GM19238 (cell line): ENCODE measurements around the gene ACOT11.
"Not testable (repeated sequence)": the region's sequence is repeated elsewhere in the genome, so short reads cannot be mapped to it uniquely, and the experiment has no call there.

Source experiments
- DNase-seq: peaks from one replicate; pipeline ENCODE4 v3.0.0; 2011; ENCODE audit warnings: low spot score; ENCODE audit not compliant: insufficient read length

Gene ACOT11

DNA sequence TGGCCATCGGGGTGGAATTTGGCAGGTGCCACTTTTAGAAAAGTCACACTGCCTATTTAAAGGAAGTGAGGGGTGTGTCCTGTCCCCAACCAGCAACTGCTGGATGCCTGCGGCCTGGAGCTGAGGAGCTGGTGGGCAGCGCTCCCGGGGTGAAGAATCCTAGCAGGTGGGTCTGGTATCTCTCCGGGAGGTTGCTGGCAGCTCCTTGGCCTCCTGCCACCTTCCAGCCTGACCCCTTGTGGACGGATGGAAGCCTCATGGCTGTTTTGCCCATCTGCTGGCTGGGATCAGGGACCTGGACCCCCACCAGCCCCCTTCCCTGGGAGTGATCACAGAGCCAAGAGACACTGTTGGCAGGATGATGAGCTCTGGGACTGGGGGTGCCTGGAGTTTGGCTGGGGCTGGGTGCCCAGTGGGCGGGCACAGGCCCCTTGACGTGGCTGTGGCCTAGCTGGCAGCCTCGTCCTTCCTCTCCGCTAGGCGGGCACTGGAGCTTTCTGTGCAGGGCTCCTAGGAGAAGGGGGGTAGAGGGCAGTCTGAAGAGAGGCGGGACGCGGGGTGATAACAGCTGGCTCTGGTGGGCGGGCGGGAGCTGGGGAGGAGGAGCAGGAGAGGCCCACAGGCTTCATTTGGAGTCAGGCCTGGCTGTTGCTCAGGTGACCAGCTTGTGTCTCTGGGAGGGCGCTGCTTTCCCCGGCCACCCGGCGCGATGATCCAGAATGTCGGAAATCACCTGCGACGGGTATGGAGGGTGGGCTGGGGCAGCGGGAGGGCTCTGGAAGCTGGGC lies at the start of gene ACOT11:
ACOT11 (plus strand) TSS at position 628 of the 788 bp plus-strand sequence; CDS start at position 710, 82 bp downstream.
- DNase-seq = no peak

DNA sequence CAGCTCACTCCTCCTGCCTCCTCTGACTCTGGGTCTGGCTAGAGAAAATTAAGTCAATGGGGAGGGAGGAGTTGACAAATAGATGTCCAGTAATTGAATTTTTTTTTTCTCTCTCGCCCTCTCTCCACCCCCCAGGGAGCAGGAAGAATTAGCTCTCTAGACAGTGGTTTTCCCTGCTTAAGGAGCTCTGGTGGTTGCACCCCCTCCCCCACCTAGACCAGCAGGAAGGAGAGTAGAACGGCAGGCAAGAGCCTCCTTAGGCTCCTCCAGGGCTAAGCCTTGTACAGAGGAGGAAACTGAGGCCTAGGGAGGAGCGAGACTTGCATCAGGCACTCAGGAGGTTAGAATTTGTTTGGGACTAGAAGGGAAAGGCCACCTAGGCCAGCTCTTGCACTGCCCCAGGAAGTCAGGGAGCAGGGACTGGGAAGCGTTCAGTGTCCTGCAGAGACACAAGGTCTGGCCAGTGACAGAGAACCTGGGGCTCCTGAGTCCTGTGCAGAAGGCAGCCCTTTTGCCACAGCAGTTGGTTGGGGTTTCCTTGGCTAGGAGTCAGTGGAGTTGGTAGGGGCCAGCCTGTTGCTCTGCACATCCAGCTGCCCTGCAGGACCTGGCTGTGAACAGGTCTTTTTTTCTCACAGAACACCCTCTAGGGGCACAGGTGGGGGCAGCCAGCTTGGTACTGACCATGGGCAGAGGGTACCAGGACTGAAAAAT lies 49.5 kb upstream of the ACOT11 start:
- DNase-seq = no peak

GRCh38 chr1:54499097-54499359 lies 49.0 kb upstream of the ACOT11 start:
- DNase-seq = no peak

DNA sequence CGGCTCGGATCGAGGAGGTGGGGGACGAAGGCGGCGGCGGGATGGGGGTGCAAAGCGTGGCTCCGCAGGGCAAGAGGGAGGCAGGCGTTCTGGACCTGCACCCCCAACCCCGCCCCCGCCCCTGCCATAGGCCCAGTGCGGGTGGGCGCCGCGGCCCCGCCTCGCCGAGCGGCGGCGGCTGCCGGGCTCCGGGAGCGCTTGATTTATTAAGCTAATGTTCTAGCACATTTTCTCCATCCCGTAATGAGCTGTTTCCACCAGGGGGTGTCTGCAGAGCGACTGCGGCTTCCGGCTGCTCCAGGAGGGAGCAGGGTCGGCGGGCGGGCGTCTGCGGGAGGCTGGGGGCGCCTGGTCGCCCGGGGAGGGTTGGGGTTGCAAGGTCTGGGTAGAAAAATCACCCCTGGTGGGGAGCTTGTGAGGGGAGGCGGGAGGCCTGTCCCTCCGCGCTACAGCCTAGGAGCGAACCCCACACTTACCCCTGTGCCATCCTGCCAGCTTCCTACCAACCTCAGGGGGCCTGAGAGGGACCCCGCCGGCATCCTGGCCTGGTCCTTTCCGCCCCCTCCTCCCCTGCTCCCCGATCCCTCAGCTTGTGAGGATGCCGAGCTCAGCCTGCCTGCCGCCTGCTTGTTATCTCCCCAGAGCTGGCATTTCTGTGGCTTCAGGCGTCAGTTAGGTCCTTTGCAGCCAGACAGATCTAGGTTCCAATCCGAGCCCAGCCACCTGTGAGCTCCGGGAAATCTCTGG lies 48.5 kb upstream of the ACOT11 start:
- no peak for DNase-seq

GRCh38 chr1:54500107-54500431 lies 48.0 kb upstream of the ACOT11 start:
- DNase-seq = no peak

DNA sequence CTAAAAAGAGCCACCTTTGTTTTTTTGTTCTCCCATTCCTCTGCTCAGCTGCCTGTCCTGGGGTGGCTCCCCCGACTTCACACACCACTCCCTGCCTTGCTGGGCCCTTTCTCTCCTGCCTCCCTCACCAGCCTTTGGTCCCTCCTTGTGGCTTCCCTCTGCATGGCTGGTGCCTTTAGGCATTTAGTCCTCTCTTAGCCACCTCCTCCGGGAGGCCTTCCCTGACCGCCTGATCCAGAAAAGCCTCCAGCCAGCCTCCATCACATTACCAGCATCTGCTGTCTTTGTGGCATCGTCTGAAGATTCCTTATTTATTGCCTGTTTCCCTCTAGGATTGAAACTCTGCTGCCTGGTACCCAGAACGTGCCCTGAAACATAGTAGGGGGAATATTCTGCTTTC lies 46.2 kb upstream of the ACOT11 start:
- DNase-seq = no peak

- DNase-seq = no peak
These were observed 45.7 kb upstream of the ACOT11 start for GRCh38 chr1:54502342-54502741.

- DNase-seq = no peak
These were observed 41.4 kb upstream of the ACOT11 start for GRCh38 chr1:54506594-54506993.

GRCh38 chr1:54507033-54507870 lies 40.8 kb upstream of the ACOT11 start:
- DNase-seq = no peak

GRCh38 chr1:54510715-54511270 lies 37.2 kb upstream of the ACOT11 start:
- no peak for DNase-seq

GRCh38 chr1:54513921-54514580 lies 34.0 kb upstream of the ACOT11 start:
- DNase-seq = not testable (repeated sequence)

GRCh38 chr1:54516249-54516920 lies 31.6 kb upstream of the ACOT11 start:
- no peak for DNase-seq

DNA sequence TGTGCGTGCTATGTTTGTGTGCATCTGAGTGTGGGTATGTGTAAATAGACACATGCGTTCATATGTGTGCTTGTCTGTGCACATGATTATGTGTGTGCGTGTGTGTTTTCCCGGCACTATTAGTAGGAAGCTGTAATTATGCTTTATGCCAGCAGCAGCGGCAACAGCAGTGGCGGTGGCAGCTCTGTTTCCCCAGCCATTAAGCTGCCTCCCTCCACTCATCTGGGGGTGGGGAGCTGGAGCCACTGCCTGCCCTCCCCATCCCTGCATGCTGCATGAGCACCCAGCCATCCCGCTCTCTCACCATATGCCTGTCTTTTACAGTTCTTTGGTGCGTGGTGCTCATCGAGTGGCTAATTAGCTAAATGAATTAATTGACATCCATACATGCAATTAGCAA lies 30.5 kb upstream of the ACOT11 start:
- DNase-seq = no peak

GRCh38 chr1:54518489-54518888 lies 29.5 kb upstream of the ACOT11 start:
- no peak for DNase-seq

DNA sequence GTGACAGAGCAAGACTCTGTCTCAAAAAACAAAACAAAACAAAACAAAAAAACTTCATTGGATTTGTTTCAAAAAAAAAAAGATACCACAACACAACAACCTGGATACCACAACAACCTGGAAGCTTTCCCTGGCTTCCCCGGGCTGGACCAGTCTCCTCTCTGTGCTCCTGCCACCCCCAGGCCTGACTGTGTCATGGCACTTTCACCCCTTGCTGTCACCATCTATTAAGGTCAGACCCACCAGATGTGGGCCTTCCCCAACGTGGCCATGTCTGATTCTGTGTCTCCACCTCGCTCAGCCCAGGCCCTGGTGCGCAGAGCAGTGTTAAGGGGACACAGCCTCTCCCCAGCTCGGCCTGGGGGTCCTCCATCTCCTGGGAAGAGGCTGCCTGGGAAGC lies 28.3 kb upstream of the ACOT11 start:
- no peak for DNase-seq

DNA sequence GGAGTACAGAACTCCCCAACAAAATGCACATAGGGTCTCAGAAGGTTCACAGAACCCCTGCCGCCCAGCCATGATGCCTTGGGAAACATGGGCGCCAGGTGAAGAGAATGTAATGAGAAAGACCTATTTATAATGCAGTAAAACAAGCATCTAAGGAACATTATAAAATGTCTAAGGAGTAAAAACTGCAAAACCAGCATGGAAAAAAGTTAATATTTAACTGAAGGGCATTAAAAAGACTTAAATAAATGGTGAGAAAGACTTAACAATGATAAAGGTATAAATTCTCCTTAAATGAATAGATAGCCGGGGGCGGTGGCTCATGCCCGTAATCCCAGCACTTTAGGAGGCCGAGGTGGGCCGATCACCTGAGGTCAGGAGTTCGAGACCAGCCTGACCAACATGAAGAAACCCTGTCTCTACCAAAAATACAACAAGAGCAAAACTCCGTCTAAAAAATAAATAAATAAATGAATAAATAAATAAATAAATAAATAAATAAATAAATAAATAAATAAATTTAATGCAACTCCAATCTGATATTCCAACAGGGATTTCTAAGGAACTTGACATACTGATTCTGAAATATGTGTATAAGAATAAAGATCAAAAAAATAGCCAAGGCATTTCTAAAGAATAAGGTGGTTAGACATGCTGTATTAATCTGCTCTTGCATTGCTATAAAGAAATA lies 27.3 kb upstream of the ACOT11 start:
- no peak for DNase-seq

- DNase-seq = not testable (repeated sequence)
These were observed 21.5 kb upstream of the ACOT11 start for GRCh38 chr1:54526565-54526964.

GRCh38 chr1:54528613-54529012 lies 19.4 kb upstream of the ACOT11 start:
- DNase-seq = no peak

- no peak for DNase-seq
These were observed 16.0 kb upstream of the ACOT11 start for GRCh38 chr1:54532033-54532432.

- not testable (repeated sequence) for DNase-seq
These were observed 11.4 kb upstream of the ACOT11 start for GRCh38 chr1:54536656-54537055.
